HG03060 (cell line): ENCODE results near the gene THRA.

Experiments used
- ATAC-seq: cut with Tn5 transposase; IDR thresholded peaks from one replicate; pipeline ENCODE4 v1.9.1; 2021; ENCODE audit warnings: low read depth, moderate number of reproducible peaks; ENCODE audit not compliant: unreplicated experiment

The THRA gene, protein sequence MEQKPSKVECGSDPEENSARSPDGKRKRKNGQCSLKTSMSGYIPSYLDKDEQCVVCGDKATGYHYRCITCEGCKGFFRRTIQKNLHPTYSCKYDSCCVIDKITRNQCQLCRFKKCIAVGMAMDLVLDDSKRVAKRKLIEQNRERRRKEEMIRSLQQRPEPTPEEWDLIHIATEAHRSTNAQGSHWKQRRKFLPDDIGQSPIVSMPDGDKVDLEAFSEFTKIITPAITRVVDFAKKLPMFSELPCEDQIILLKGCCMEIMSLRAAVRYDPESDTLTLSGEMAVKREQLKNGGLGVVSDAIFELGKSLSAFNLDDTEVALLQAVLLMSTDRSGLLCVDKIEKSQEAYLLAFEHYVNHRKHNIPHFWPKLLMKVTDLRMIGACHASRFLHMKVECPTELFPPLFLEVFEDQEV

DNA sequence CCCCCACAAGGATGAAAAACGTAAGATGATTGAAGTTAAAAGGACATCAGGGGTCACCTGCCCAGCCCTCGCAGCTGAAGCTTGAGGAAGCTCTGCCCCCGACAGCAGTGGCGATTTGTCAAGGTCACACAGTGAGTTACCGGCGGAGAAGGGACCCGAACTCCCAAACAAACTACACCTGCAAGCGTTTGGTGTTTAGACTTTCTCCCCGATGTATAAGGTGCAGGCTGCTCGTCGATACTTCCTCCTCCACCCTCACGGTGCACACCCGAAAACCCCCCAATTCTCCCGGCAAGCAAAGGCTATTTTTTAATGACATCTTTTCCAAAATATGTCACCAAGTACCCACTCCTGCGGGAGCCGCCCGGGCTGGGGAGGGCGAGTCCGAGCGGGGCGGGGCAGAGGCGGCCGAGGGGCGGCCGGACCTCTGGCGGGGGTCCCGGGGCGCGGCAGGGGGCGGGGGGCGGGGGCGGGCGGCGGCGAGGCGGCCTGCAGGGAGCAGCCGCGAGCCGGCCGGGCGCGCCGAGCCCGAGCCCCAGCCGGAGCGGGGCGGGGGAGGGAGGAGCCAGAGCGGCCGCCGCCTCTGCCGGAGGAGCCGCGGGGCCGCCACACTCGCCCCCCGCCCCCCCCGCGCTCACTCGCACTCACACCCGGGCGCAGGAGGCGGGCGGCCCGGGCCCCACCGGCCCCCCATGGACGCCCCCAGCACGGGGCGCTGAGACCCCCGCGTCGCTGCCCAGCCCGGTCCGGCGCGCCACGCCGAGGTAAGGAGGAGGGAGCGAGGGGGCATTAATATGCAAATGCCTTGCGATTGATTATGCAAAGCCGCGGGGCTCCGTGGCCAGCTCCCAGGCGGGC lies at the start of gene THRA:
TSS of gene THRA (plus strand) at position 637 of the 858 bp plus-strand sequence. CDS start 11,524 bp downstream, outside the sequence.
- ATAC-seq, result no peak

DNA sequence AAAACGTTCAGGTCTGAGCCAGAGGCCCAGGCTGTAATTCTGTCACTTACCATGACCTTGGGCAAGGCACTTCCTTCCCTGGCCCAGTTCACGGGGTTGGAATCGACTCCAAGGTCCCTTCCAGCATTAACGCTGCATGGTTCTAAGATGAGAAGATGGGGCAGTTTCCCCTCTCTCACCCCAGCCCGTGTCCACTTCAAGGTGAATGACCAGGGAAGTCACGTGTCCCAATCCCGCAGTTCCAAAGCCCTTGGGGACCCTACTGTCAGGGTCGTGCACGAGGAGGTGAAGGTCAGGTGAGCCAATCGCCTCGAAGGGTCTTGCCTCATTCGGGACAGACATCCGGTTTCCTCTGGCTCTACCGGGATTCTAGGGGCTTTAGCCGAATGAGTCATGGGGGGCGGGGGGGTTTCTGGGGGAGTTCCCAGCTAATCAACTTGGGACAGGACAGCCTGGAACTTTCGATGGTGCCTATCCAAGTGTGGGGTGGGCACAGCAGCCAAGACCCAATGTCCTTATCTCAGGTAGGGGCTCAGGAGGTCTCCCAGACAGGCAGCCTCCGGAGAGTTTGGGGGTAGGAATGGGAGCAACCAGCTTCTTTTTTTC lies 48.3 kb upstream of the THRA start:
- no peak for ATAC-seq

DNA sequence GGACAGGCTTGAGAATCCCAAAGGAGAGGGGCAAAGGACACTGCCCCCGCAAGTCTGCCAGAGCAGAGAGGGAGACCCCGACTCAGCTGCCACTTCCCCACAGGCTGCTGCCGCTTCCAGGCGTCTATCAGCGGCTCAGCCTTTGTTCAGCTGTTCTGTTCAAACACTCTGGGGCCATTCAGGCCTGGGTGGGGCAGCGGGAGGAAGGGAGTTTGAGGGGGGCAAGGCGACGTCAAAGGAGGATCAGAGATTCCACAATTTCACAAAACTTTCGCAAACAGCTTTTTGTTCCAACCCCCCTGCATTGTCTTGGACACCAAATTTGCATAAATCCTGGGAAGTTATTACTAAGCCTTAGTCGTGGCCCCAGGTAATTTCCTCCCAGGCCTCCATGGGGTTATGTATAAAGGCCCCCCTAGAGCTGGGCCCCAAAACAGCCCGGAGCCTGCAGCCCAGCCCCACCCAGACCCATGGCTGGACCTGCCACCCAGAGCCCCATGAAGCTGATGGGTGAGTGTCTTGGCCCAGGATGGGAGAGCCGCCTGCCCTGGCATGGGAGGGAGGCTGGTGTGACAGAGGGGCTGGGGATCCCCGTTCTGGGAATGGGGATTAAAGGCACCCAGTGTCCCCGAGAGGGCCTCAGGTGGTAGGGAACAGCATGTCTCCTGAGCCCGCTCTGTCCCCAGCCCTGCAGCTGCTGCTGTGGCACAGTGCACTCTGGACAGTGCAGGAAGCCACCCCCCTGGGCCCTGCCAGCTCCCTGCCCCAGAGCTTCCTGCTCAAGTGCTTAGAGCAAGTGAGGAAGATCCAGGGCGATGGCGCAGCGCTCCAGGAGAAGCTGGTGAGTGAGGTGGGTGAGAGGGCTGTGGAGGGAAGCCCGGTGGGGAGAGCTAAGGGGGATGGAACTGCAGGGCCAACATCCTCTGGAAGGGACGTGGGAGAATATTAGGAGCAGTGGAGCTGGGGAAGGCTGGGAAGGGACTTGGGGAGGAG lies 47.5 kb upstream of the THRA start, which contains the start of gene CSF3:
TSS of gene CSF3 (plus strand) at position 436 of the 993 bp plus-strand sequence. CDS start at position 471, 35 bp downstream.
- ATAC-seq, result no peak

DNA sequence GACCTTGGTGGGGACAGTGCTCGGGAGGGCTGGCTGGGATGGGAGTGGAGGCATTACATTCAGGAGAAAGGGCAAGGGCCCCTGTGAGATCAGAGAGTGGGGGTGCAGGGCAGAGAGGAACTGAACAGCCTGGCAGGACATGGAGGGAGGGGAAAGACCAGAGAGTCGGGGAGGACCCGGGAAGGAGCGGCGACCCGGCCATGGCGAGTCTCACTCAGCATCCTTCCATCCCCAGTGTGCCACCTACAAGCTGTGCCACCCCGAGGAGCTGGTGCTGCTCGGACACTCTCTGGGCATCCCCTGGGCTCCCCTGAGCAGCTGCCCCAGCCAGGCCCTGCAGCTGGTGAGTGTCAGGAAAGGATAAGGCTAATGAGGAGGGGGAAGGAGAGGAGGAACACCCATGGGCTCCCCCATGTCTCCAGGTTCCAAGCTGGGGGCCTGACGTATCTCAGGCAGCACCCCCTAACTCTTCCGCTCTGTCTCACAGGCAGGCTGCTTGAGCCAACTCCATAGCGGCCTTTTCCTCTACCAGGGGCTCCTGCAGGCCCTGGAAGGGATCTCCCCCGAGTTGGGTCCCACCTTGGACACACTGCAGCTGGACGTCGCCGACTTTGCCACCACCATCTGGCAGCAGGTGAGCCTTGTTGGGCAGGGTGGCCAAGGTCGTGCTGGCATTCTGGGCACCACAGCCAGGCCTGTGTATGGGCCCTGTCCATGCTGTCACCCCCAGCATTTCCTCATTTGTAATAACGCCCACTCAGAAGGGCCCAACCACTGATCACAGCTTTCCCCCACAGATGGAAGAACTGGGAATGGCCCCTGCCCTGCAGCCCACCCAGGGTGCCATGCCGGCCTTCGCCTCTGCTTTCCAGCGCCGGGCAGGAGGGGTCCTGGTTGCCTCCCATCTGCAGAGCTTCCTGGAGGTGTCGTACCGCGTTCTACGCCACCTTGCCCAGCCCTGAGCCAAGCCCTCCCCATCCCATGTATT lies 46.5 kb upstream of the THRA start:
- ATAC-seq, result no peak

DNA sequence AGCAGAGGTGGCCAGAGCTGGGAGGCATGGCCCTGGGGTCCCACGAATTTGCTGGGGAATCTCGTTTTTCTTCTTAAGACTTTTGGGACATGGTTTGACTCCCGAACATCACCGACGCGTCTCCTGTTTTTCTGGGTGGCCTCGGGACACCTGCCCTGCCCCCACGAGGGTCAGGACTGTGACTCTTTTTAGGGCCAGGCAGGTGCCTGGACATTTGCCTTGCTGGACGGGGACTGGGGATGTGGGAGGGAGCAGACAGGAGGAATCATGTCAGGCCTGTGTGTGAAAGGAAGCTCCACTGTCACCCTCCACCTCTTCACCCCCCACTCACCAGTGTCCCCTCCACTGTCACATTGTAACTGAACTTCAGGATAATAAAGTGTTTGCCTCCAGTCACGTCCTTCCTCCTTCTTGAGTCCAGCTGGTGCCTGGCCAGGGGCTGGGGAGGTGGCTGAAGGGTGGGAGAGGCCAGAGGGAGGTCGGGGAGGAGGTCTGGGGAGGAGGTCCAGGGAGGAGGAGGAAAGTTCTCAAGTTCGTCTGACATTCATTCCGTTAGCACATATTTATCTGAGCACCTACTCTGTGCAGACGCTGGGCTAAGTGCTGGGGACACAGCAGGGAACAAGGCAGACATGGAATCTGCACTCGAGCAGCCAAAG lies 45.2 kb upstream of the THRA start:
- ATAC-seq, result no peak

DNA sequence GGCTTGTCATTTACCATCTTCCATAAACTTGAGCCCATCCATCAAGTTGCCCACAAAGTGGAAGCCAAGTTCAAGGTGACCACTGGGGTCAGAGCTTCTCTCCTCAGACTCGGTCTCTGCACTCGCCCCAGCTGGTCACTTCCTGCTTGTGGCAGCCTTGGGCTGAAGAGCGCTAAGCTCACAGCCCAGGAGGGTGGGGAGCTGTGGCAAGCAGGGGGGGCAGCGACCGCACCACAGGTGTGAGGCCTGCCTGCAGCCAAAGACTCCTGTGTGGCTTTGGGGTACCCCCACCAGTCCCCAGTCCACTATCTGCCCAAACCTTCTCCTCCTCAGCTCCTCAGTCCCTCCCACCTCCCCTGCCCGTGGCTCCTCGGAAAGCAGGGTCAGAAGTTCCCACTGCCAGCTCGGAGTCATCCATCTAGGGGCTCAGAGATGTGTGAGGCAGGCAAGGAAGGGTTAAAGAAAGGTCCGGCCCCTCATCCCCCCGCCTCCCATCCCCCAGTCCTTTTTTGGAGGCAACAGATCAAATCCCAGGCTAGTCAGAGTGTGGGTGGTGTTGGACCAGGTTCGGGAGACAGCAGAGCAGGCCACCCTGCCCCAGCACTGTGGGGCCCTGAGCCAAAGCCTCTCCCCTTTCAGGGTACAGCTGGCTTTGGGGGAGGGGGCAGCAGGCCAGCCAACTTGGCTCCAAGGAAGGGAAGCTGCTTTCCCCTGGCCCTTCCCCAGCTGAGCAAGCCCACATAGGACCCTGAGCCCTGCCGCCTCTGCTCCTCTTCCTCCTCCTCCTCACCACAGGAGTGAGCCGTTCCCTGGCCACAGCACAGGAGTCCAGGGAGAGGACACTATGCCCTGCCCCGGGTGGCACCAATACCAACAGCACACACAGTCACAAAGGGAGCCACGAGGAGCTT lies 44.3 kb upstream of the THRA start:
- ATAC-seq, result no peak

DNA sequence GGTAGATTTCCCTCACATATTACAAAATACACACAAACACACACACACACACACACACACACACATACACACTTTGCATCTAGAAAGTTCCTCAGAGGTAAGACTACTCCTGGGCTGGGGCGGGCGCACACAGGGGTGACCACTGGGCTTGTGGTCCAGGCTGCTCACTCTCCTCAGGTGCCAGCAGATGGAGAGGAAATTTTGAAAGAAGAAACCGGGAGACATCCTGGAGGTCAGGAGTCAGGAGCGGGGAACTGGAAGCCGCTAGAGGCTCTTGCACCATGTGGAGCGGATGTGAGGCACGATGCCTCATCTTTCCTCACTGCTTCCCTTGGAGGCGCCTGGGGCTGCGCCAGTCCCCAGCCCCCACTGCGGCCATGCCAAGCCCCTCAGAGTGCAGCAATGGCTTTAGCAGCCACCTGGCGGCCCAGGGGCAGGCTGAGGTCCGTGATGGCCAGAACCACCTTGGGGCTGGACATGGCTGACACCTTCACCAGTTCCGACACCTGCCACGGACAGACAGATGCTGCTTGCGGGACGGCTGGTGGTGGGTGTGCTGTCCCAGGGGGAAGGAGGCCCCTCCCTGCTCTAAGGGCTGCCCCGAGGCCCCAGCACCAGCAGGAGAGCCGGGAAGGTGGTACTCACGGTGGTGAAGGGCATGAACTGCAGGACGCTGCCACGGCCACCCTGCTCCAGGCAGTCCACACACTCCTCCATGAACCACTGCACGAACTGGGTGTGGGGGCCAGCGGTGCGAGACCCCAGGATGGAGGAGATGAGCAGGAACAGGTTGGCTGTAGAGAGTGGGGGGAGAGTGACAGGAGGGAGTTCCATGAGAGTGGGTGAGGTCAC lies 43.4 kb upstream of the THRA start:
- ATAC-seq, result no peak

DNA sequence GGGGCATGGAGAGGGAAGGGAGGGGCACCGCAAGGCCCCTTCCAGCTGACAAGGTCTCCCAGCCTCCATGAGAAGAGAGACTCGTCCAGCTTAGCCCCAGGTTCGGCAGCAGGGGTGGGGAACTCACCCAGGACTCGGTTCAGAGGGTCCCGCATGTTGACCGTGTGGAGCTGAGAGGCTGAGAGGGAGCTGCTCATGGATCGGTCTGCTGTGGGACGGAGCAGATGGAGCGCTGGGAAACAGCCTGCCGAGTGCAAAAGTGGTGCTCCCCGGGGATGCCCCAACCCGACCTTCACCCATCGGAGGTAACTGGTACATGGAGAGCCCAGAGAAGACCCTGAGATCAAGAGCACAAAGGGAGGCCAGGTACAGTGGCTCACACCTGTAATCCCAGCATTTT lies 42.6 kb upstream of the THRA start:
- no peak for ATAC-seq

DNA sequence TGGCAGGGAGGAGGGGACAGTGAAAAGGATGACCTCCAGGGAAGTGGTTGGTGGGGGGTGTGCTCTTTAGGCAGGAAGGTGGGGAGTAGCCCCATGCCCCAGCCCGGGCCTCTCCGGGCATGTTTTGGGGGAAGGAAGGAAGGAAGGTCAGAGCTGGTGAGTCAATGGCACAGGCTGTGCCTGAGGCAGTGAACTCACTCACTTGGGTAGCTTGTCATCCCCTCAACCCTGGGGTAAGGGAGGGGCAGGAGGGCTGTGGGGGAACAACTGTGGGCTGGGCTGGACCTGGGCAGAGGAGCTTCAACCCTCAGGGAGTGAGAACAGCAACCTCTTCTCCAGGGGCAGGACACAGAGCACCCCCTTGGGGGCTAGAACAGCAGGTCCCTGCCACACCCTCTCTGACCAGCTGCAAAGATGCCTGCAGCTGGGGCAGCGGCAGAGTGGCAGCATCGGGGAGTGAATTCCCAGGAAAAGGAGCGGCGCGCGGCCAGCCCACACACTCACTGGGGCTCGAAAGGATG lies 41.3 kb upstream of the THRA start:
- ATAC-seq, result no peak

DNA sequence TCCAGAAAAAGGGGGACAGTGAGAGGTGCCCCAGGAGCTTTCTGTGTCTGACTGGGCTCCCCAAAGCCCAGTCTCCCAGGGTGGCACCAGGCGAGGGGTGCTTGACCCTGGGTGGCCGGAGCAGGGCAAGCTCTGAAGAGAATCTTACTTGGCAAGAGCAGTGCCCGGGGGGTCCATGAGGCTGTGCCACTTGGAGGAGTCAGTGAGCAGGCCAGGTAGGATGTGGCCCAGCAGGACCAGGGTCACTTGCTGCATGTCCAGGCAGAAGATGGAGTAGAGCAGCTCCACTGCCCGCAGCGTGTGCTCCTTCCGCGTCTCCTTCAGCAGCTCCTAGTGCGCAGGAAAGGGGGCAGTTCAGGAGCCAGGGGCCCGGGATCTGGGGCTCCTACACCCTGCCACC lies 40.3 kb upstream of the THRA start:
- no peak for ATAC-seq

DNA sequence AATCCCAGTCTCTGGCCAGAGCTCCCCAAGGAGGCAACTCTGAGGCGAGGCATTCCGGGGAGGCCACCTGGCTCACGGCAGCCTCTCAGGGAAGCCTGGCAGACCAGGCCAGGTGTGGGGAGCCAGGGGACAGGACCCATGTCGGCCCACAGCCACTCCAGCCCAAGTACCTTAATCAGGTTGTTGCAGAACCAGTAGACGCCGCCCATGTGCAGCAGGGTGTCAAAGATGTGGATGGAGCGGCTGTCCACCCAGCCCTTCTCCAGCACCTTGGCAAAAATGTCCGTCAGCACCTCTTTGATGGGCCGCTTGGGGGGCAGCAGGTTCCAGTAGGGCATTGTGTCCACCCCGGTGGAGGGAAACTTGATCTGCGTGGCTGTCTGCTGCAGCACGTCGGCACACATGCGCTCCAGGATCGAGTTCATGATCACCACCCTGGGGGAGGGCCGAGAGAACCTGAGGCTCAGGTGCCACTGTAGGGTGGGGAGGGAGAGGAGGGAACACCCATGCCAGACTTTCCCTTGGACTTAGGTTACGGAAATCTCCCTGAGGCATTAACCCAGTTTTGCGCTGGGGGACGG lies 39.7 kb upstream of the THRA start:
- no peak for ATAC-seq

DNA sequence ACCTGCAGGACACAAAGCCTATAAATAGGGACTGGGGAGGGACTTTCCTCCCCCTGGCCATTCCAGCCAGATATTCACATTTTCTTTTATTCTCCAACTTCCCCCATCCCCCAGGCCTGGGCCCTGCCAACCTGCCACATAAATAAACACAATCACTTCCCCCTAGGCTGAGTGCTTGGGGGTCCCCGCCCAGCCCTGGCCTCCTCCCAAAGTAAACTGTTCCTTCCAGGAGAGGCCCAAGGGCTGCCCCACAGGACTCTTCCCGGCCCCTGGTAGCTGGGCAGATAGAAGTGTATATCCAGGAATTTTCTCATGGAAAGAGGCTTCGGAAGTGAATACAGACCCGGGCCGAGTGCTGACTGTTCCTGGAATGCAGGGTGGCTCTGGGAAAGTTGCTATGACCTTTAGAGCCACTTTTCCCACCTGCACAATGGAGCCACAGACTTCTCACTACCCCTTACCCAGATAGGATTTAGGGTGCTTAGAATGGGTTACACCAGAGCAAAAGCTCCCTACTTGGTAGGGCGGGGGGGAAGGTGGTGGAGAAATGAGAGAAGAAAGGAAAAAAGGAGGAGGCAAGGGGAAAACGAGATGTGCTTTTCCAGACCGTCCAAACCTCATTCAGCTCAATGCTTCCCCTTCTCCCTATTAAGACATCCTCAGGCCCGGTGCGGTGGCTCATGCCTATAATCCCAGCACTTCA lies 39.0 kb upstream of the THRA start:
- no peak for ATAC-seq

DNA sequence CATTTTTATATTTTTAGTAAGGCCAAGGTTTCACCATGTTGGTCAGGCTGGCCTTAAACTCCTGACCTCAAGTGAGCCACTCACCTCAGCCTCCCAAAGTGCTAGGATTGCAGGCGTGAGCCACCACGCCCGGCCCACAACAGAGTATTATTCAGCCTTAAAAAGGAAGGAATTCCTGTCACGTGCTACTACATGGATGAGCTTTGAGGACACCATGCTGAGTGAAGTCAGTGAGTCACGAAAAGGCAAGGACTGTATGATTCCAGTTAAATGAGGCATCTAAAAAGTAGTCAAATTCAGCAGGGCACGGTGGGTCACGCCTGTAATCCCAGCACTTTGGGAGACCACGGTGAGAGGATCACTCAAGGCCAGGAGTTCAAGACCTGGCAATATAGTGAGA lies 37.9 kb upstream of the THRA start:
- no peak for ATAC-seq

DNA sequence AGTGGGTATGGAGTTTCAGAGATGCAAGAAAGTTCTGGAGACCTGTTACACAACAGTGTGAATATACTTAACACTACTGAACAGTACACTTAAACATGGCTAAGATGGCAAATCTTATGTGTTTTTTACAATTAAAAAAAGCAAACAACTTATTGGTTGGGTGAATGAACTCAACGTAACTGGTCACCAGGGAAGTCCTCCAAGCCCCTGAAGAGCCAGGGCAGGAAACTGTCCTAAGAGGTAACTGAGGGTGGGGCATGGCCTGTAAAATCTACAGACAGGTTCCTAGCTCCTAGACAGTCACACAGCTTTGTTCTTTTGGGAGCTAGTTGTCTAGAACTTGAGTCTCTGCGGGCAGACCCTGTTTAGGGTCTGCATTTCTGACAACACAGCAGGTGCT lies 37.2 kb upstream of the THRA start:
- no peak for ATAC-seq
